HepG2 (cell line): Measurements from ENCODE around the gene SETD1A. TPM values are rescaled to one million over a fixed set of nuclear protein-coding genes. Genes with fewer than 3 reads are reported as not detected.

Experiments
- CSRNP2 ChIP-seq: sonication (generic); formaldehyde crosslinking; conservative IDR thresholded peaks from 2 replicates; pipeline ENCODE4 v1.8.0; 2022; ENCODE audit warnings: low read depth, missing genetic modification reagents
- GFI1 ChIP-seq: sonication (generic); formaldehyde crosslinking; IDR thresholded peaks from 2 replicates; pipeline ENCODE4 v1.5.0; 2020; ENCODE audit warnings: missing genetic modification reagents, mild to moderate bottlenecking, borderline replicate concordance
- GTF2F1 ChIP-seq: fragments of 150-350 bp; IDR thresholded peaks from 2 replicates; pipeline ENCODE4 v1.6.1; 2014; ENCODE audit warnings: low read length
- NCOA2 ChIP-seq: sonication (generic); formaldehyde crosslinking; IDR thresholded peaks from 2 replicates; pipeline ENCODE4 v1.8.0; 2022; ENCODE audit warnings: inconsistent platforms
- NFE2L2 ChIP-seq: fragments of 150-350 bp; IDR thresholded peaks from 2 replicates; pipeline ENCODE4 v1.6.1; 2014; ENCODE audit warnings: low read length
- ONECUT2 ChIP-seq: sonication (generic); formaldehyde crosslinking; IDR thresholded peaks from 2 replicates; pipeline ENCODE4 v1.4.0; 2020; ENCODE audit warnings: missing genetic modification reagents
- RAD21 ChIP-seq: fragments of 450-650 bp; formaldehyde crosslinking; IDR thresholded peaks from 2 replicates; pipeline ENCODE4 v1.5.0; 2020; ENCODE audit warnings: mild to moderate bottlenecking
- SOX13 ChIP-seq, 3 experiments: fragments of 450-650 bp in 1 of 3; sonication (generic) in 1 of 3; formaldehyde crosslinking in 1 of 3; IDR thresholded peaks in 2 of 3; conservative IDR thresholded peaks in 1 of 3; 2 replicates each; pipeline versions ENCODE4 v1.5.0 to v1.6.1; 2016 to 2020; ENCODE audit warnings: antibody characterized with exemption in 1 of 3, mild to moderate bottlenecking in 1 of 3, missing compliant biosample characterization in 1 of 3, missing genetic modification reagents in 1 of 3, moderate library complexity in 1 of 3
- TCF7L2 ChIP-seq: IDR thresholded peaks from 2 replicates; pipeline ENCODE4 v1.6.1; 2011; ENCODE audit warnings: mild to moderate bottlenecking, low read depth, low read length, moderate library complexity
- TFAP4 ChIP-seq: sonication (generic); IDR thresholded peaks from 2 replicates; pipeline ENCODE4 v1.6.1; 2016; ENCODE audit warnings: low read depth, borderline replicate concordance
- ZBTB49 ChIP-seq: sonication (generic); formaldehyde crosslinking; IDR thresholded peaks from 2 replicates; pipeline ENCODE4 v1.4.0; 2020; ENCODE audit warnings: missing genetic modification reagents, borderline replicate concordance
- ZNF232 ChIP-seq: sonication (generic); formaldehyde crosslinking; IDR thresholded peaks from 2 replicates; pipeline ENCODE4 v1.4.0; 2020; ENCODE audit warnings: missing genetic modification reagents, borderline replicate concordance
- ZNF33B ChIP-seq: sonication (generic); formaldehyde crosslinking; IDR thresholded peaks from 2 replicates; pipeline ENCODE4 v1.5.1; 2020; ENCODE audit warnings: mild to moderate bottlenecking, missing genetic modification reagents
- ZNF614 ChIP-seq: IDR thresholded peaks from 2 replicates; pipeline ENCODE4 v1.6.1; 2018; ENCODE audit warnings: missing biosample characterization, missing genetic modification reagents, inconsistent platforms, borderline replicate concordance
- ZNF841 ChIP-seq: sonication (generic); formaldehyde crosslinking; IDR thresholded peaks from 2 replicates; pipeline ENCODE4 v1.8.1; 2023; ENCODE audit warnings: missing genetic modification reagents, borderline replicate concordance
- ZNF891 ChIP-seq: sonication (generic); formaldehyde crosslinking; IDR thresholded peaks from 2 replicates; pipeline ENCODE4 v1.5.0; 2020; ENCODE audit warnings: mild to moderate bottlenecking, missing genetic modification reagents
- polyA plus RNA-seq, 8 experiments: library from polyadenylated mRNA; depleted of rRNA in 3 of 8; stranded (reverse) in 7 of 8; unstranded in 1 of 8; fragments of >200 nt; fragmentation: Illumina TruSeq in 4 of 8; extraction: Trizol in 4 of 8; gene quantifications; 2 replicates each; pipeline versions ENCODE4 v1.2.1 to v1.2.3, GENCODE V29; 2011 to 2016; ENCODE audit warnings: low read depth in 4 of 8, missing spikeins in 1 of 8, mixed read lengths in 1 of 8; ENCODE audit not compliant: insufficient read depth in 1 of 8
- total RNA-seq, 5 experiments: library from RNA; depleted of rRNA; stranded (reverse); fragments of >200 nt; fragmentation: Illumina TruSeq; extraction: Trizol; gene quantifications; 2 replicates each; pipeline ENCODE4 v1.2.3, GENCODE V29; 2016; ENCODE audit warnings: low read depth in 1 of 5
- TF ChIP-seq, protein P1 (sequence below): sonication (generic); formaldehyde crosslinking; IDR thresholded peaks from 2 replicates; pipeline ENCODE4 v1.9.0; 2021; ENCODE audit warnings: missing genetic modification reagents, borderline replicate concordance
- TF ChIP-seq, protein P2 (sequence below): IDR thresholded peaks from 2 replicates; pipeline ENCODE4 v1.6.1; 2018; ENCODE audit warnings: missing genetic modification reagents
- TF ChIP-seq, protein P3 (sequence below): sonication (generic); formaldehyde crosslinking; conservative IDR thresholded peaks from 2 replicates; pipeline ENCODE4 v1.4.0; 2020; ENCODE audit warnings: mild to moderate bottlenecking, missing genetic modification reagents, moderate library complexity

SETD1A gene
- total and polyA plus RNA-seq, 2 of the 13 experiments (the other 11 are each of a cell fraction or from before 2014, with no cell fraction given), result 3.8 to 5.6 TPM

- TF ChIP-seq, protein P1, sequence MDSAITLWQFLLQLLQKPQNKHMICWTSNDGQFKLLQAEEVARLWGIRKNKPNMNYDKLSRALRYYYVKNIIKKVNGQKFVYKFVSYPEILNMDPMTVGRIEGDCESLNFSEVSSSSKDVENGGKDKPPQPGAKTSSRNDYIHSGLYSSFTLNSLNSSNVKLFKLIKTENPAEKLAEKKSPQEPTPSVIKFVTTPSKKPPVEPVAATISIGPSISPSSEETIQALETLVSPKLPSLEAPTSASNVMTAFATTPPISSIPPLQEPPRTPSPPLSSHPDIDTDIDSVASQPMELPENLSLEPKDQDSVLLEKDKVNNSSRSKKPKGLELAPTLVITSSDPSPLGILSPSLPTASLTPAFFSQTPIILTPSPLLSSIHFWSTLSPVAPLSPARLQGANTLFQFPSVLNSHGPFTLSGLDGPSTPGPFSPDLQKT, result no peak
- no peak for TF ChIP-seq ZNF33B
- no peak for TF ChIP-seq TCF7L2
- TF ChIP-seq, protein P2, sequence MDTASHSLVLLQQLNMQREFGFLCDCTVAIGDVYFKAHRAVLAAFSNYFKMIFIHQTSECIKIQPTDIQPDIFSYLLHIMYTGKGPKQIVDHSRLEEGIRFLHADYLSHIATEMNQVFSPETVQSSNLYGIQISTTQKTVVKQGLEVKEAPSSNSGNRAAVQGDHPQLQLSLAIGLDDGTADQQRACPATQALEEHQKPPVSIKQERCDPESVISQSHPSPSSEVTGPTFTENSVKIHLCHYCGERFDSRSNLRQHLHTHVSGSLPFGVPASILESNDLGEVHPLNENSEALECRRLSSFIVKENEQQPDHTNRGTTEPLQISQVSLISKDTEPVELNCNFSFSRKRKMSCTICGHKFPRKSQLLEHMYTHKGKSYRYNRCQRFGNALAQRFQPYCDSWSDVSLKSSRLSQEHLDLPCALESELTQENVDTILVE (CRISPR knock-in tag), result no peak
- no peak for TF ChIP-seq CSRNP2 (CRISPR knock-in tag)
- no peak for TF ChIP-seq GTF2F1
- no peak for TF ChIP-seq GFI1 (CRISPR knock-in tag)
- TF ChIP-seq, protein P3, sequence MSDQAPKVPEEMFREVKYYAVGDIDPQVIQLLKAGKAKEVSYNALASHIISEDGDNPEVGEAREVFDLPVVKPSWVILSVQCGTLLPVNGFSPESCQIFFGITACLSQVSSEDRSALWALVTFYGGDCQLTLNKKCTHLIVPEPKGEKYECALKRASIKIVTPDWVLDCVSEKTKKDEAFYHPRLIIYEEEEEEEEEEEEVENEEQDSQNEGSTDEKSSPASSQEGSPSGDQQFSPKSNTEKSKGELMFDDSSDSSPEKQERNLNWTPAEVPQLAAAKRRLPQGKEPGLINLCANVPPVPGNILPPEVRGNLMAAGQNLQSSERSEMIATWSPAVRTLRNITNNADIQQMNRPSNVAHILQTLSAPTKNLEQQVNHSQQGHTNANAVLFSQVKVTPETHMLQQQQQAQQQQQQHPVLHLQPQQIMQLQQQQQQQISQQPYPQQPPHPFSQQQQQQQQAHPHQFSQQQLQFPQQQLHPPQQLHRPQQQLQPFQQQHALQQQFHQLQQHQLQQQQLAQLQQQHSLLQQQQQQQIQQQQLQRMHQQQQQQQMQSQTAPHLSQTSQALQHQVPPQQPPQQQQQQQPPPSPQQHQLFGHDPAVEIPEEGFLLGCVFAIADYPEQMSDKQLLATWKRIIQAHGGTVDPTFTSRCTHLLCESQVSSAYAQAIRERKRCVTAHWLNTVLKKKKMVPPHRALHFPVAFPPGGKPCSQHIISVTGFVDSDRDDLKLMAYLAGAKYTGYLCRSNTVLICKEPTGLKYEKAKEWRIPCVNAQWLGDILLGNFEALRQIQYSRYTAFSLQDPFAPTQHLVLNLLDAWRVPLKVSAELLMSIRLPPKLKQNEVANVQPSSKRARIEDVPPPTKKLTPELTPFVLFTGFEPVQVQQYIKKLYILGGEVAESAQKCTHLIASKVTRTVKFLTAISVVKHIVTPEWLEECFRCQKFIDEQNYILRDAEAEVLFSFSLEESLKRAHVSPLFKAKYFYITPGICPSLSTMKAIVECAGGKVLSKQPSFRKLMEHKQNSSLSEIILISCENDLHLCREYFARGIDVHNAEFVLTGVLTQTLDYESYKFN (CRISPR knock-in tag), result 0 out of 2 replicates have a peak, but pooled peaks have one; percentile 17
- no peak for TF ChIP-seq ZNF614 (CRISPR knock-in tag)
- TF ChIP-seq ZNF891 (CRISPR knock-in tag), result 0 out of 2 replicates have a peak, but pooled peaks have one; percentile 42
- TF ChIP-seq ZBTB49 (CRISPR knock-in tag), result no peak
- peak; percentile 86 for TF ChIP-seq RAD21 (CRISPR knock-in tag)
- TF ChIP-seq ONECUT2 (CRISPR knock-in tag), result no peak
- peak; percentile 44; the same call in 1 of the 2 replicates for TF ChIP-seq ZNF232 (CRISPR knock-in tag)
- TF ChIP-seq TFAP4, result no peak
- TF ChIP-seq NCOA2 (CRISPR knock-in tag), result peak; percentile 24; the same call in 1 of the 2 replicates
- no peak for TF ChIP-seq ZNF841 (CRISPR knock-in tag)
- no peak for TF ChIP-seq SOX13 (IDR thresholded peaks at IDR 0.05)
- TF ChIP-seq SOX13 (CRISPR knock-in tag; conservative IDR thresholded peaks at IDR 0.05 in 1 of 2, IDR thresholded peaks at IDR 0.05 in 1 of 2), result peak in 1 of 2 experiments; percentile 23; a peak in 1 of 4 replicates
- TF ChIP-seq NFE2L2, result no peak
Measured at GRCh38 chr16:31016018-31016417, 58.5 kb downstream of the SETD1A start (continued).
